Epithelial cell of proximal tubule (primary cell): Measurements from ENCODE around the gene PFKP. TPM values are rescaled to one million over a fixed set of nuclear protein-coding genes. Genes with fewer than 3 reads are reported as not detected.

ENCODE experiments used
- DNase-seq: peaks from one replicate; pipeline ENCODE4 v3.0.0-alpha.2; 2011; ENCODE audit warnings: low read depth
- H3K4me3 ChIP-seq: 2 replicates; pipeline ENCODE4 v1.5.1; 2011; ENCODE audit warnings: low read depth, mild to moderate bottlenecking, low read length
- CTCF ChIP-seq: conservative IDR thresholded peaks from 2 replicates; pipeline ENCODE4 v1.5.1; 2012; ENCODE audit warnings: low read depth, mild to moderate bottlenecking, low read length
- total RNA-seq: library from RNA; depleted of rRNA; stranded (reverse); fragments of >200 nt; gene quantifications from 2 replicates; pipeline ENCODE4 v1.2.3, GENCODE V29; 2015

Gene PFKP
- total RNA-seq, 1 donor from 2014 or later: 402 TPM

GRCh38 chr10:3127921-3128320, 60.6 kb downstream of the PFKP start:
- no peak for DNase-seq
- TF ChIP-seq CTCF: no peak
- H3K4me3 ChIP-seq: no peak overlapping the region

- H3K4me3 ChIP-seq: no peak overlapping the region
- no peak for DNase-seq
- TF ChIP-seq CTCF: no peak
Measured at GRCh38 chr10:3128379-3129130, 61.2 kb downstream of the PFKP start.

DNA sequence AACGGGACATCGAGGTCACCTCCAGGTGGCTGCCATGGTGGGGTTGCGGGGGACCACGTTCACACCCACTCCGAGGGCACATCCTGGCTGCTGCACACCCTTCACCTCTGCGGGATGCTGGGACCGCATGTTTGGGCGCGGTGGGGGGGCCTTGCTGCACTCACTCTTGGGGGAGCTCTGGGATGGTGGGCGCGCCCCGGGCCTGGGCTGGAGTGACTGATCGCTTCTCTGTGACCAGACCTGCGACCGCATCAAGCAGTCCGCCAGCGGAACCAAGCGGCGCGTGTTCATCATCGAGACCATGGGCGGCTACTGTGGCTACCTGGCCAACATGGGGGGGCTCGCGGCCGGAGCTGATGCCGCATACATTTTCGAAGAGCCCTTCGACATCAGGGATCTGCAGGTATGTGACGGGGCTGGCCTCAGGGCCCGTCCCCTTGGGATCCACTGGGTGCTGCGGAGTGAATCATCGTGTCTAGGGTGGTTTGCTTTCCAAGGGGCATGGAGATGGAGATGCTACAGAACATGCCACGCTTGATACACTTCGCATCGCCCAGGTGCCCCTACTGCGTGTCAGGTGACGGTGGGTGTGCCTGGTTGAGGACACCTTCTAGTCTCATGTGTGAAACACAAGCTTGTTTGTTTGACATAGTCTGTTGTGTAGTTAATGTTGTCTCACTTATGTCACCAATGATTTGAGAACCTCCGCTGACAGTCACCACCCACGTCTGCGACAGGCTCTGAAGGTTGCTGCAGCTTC, 62.4 kb downstream of the PFKP start:
- DNase-seq: no peak
- TF ChIP-seq CTCF: no peak
- no peak overlapping the region for H3K4me3 ChIP-seq

GRCh38 chr10:3131098-3131497, 63.8 kb downstream of the PFKP start:
- no peak for DNase-seq
- H3K4me3 ChIP-seq: no peak overlapping the region
- no peak for TF ChIP-seq CTCF

- no peak overlapping the region for H3K4me3 ChIP-seq
- no peak for DNase-seq
- TF ChIP-seq CTCF: no peak
Measured at GRCh38 chr10:3132036-3133025, 65.0 kb downstream of the PFKP start.

DNA sequence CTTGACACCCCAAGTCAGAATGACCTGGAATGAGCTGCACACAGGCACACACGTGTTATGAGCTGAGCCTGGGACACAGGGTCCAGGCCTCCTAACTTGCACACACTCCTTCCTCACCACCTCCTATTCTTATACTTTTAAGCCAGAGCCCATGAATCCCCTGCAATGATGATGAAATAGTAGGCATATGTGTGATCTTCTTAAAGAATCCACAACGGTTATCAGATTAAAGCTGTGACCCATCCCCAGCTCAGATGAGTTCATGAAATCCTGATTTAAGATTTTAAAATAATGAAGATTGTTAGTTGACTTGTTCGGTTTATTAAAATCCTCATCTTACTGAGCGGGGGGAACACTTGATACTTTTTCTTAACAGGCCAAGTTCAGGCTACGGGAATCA, 66.6 kb downstream of the PFKP start:
- no peak for TF ChIP-seq CTCF
- DNase-seq: no peak

More for the DNA sequence above, 66.6 kb downstream of the PFKP start:
- no peak overlapping the region for H3K4me3 ChIP-seq
